A673 (cell line): ENCODE results near the gene CLEC16A.

ENCODE experiments used
- EZH2 ChIP-seq: fragments of 200-600 bp; sonication (generic); IDR thresholded peaks from 2 replicates; pipeline ENCODE4 v1.6.1; 2017; ENCODE audit warnings: borderline replicate concordance, low read depth, mild to moderate bottlenecking, mixed read lengths, antibody characterized with exemption, low read length; ENCODE audit not compliant: poor library complexity, severe bottlenecking
- TF ChIP-seq, protein P1 (sequence below): fragments of 300-800, 200-600 bp; sonication (generic); conservative IDR thresholded peaks from 2 replicates; pipeline ENCODE4 v1.5.1; 2017; ENCODE audit warnings: low read depth, mild to moderate bottlenecking, antibody characterized with exemption, low read length, moderate library complexity, mixed read lengths

GRCh38 chr16:10978124-10978523 is 33.8 kb downstream of the CLEC16A start:
- TF ChIP-seq, protein P1, sequence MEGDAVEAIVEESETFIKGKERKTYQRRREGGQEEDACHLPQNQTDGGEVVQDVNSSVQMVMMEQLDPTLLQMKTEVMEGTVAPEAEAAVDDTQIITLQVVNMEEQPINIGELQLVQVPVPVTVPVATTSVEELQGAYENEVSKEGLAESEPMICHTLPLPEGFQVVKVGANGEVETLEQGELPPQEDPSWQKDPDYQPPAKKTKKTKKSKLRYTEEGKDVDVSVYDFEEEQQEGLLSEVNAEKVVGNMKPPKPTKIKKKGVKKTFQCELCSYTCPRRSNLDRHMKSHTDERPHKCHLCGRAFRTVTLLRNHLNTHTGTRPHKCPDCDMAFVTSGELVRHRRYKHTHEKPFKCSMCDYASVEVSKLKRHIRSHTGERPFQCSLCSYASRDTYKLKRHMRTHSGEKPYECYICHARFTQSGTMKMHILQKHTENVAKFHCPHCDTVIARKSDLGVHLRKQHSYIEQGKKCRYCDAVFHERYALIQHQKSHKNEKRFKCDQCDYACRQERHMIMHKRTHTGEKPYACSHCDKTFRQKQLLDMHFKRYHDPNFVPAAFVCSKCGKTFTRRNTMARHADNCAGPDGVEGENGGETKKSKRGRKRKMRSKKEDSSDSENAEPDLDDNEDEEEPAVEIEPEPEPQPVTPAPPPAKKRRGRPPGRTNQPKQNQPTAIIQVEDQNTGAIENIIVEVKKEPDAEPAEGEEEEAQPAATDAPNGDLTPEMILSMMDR, result no peak
- TF ChIP-seq EZH2, result no peak
